Suprapubic skin (tissue), 3 donors: ENCODE data around the gene WWC1.

Experiments
- CTCF ChIP-seq, 2 donors: fragments of 200-600 bp in 1 of 2; fragments of 450-650 bp in 1 of 2; sonication (generic) in 1 of 2; IDR thresholded peaks; one replicate each; pipeline ENCODE4 v1.5.1; 2016 to 2019; ENCODE audit warnings: antibody characterized with exemption in 2 of 2, mild to moderate bottlenecking in 1 of 2, moderate library complexity in 1 of 2
- EP300 ChIP-seq: sonication (generic); formaldehyde crosslinking; IDR thresholded peaks from one replicate; pipeline ENCODE4 v1.6.1; 2017; ENCODE audit warnings: antibody characterized with exemption
- POLR2A ChIP-seq, 2 donors: fragments of 450-650 bp; IDR thresholded peaks; one replicate each; pipeline ENCODE4 v1.6.1; 2017; ENCODE audit warnings: antibody characterized with exemption in 2 of 2, mild to moderate bottlenecking in 2 of 2, moderate library complexity in 2 of 2

- TF ChIP-seq EP300 (no peak), CTCF (IDR thresholded peaks at IDR 0.05) (no peak), POLR2A (IDR thresholded peaks at IDR 0.05) (no peak)
Observed at GRCh38 chr5:168287362-168287761, 4.1 kb upstream of the WWC1 start.
